ENCODE measurements around the gene PITPNM1. TPM values are rescaled to one million over a fixed set of nuclear protein-coding genes. Genes with fewer than 3 reads are reported as not detected.

PITPNM1 gene
- total RNA-seq, 1 experiment from 2014 or later: 79.8 TPM

DNA sequence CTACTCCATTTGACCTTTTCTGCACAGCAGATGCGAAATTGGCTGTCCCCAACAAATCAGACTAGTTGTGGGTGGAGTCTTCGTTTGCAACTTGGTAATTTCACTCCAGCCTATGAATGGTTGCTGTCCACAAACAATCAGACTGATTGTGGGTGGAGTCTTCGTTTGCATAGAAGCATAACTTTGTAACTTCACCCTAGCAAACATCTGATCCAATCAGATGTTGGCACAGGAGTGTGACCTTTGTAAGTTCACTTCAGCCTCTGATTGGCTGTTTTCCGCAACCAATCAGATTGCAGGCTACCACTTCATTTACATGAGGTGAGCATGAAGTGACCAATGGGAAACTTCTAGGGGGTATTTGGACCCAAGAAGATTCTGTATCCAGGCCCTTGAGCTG is 34.4 kb upstream of the PITPNM1 start:
- H4K20me1 ChIP-seq (ENCODE audit: low read length): no peaks in the 10 kb centered on the region
- POLR2A ChIA-PET (ENCODE audit: unreplicated experiment): no interaction called here
- H3K9me2 ChIP-seq (replicated peaks; ENCODE audit: low read length): no peaks in the 10 kb centered on the region
- no peak overlapping the region for H3K4me3 ChIP-seq (ENCODE audit: low read length)
- H3F3A ChIP-seq (ENCODE audit: low read length, unreplicated experiment): no peaks in the 10 kb centered on the region
- ATAC-seq (no peak), DNase-seq (no peak)
- no peaks in the 10 kb centered on the region for H3K36me3 ChIP-seq (ENCODE audit: low read depth, low read length)
- TF ChIP-seq, protein P1, sequence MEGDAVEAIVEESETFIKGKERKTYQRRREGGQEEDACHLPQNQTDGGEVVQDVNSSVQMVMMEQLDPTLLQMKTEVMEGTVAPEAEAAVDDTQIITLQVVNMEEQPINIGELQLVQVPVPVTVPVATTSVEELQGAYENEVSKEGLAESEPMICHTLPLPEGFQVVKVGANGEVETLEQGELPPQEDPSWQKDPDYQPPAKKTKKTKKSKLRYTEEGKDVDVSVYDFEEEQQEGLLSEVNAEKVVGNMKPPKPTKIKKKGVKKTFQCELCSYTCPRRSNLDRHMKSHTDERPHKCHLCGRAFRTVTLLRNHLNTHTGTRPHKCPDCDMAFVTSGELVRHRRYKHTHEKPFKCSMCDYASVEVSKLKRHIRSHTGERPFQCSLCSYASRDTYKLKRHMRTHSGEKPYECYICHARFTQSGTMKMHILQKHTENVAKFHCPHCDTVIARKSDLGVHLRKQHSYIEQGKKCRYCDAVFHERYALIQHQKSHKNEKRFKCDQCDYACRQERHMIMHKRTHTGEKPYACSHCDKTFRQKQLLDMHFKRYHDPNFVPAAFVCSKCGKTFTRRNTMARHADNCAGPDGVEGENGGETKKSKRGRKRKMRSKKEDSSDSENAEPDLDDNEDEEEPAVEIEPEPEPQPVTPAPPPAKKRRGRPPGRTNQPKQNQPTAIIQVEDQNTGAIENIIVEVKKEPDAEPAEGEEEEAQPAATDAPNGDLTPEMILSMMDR (conservative IDR thresholded peaks at IDR 0.05; ENCODE audit: low read depth, low read length): no peak
- TF ChIP-seq EZH2phosphoT487 (IDR thresholded peaks at IDR 0.05; ENCODE audit: borderline replicate concordance, low read length): no peak
- TF ChIP-seq EZH2 (IDR thresholded peaks at IDR 0.05; ENCODE audit: low read length, unreplicated experiment): no peak
- no peak overlapping the region for H2AFZ ChIP-seq (ENCODE audit: low read length)
- CTCF ChIA-PET: no interaction called here
- no peak overlapping the region for H3K4me2 ChIP-seq (ENCODE audit: low read length)
- peaks cover 9% of the 10 kb centered on the region for H3K9me3 ChIP-seq (ENCODE audit: low read length)
- no peaks in the 10 kb centered on the region for H3K27me3 ChIP-seq (ENCODE audit: low read length)
- H3K4me1 ChIP-seq (ENCODE audit: insufficient read depth, low read length): no peaks in the 10 kb centered on the region
- no peaks in the 10 kb centered on the region for H3K79me2 ChIP-seq (ENCODE audit: low read length)
- no TSS peak for BruUV-seq (replicated peaks)
- H3K27ac ChIP-seq (ENCODE audit: low read length): no peak overlapping the region
- intact Hi-C loops (cut with micrococcal nuclease): no loop called here
- no peak overlapping the region for H3K9ac ChIP-seq (ENCODE audit: low read length)

GRCh38 chr11:67538823-67539505 is 33.8 kb upstream of the PITPNM1 start:
- Histone ChIP-seq H2AFZ (ENCODE audit: low read length) (no peak overlapping the region), H3K79me2 (ENCODE audit: low read length) (no peaks in the 10 kb centered on the region), H4K20me1 (ENCODE audit: low read length) (no peaks in the 10 kb centered on the region), H3K27me3 (ENCODE audit: low read length) (no peaks in the 10 kb centered on the region), H3K9me2 (replicated peaks; ENCODE audit: low read length) (no peaks in the 10 kb centered on the region), H3K9ac (ENCODE audit: low read length) (no peak overlapping the region), H3K4me1 (ENCODE audit: insufficient read depth, low read length) (no peaks in the 10 kb centered on the region), H3K4me2 (ENCODE audit: low read length) (no peak overlapping the region), H3F3A (ENCODE audit: low read length, unreplicated experiment) (no peaks in the 10 kb centered on the region), H3K36me3 (ENCODE audit: low read depth, low read length) (no peaks in the 10 kb centered on the region; the same call in 1 of the 2 replicates), H3K4me3 (ENCODE audit: low read length) (no peak overlapping the region), H3K27ac (ENCODE audit: low read length) (no peak overlapping the region), H3K9me3 (ENCODE audit: low read length) (peaks cover 15% of the 10 kb centered on the region)
- ATAC-seq (no peak), DNase-seq (no peak)
- TF ChIP-seq EZH2 (IDR thresholded peaks at IDR 0.05; ENCODE audit: low read length, unreplicated experiment) (no peak), EZH2phosphoT487 (IDR thresholded peaks at IDR 0.05; ENCODE audit: borderline replicate concordance, low read length) (no peak)
- TF ChIP-seq, protein P1 (conservative IDR thresholded peaks at IDR 0.05; ENCODE audit: low read depth, low read length): no peak
- POLR2A ChIA-PET (ENCODE audit: unreplicated experiment): no interaction called here
- intact Hi-C loops (cut with micrococcal nuclease): no loop called here
- no TSS peak for BruUV-seq (replicated peaks)
- CTCF ChIA-PET: no interaction called here

- H3K9ac ChIP-seq (ENCODE audit: low read length): no peak overlapping the region
- ChIA-PET CTCF (no interaction called here), POLR2A (ENCODE audit: unreplicated experiment) (no interaction called here)
- no peaks in the 10 kb centered on the region for H3K4me1 ChIP-seq (ENCODE audit: insufficient read depth, low read length)
- no peaks in the 10 kb centered on the region for H3K9me2 ChIP-seq (replicated peaks; ENCODE audit: low read length)
- H3K4me2 ChIP-seq (ENCODE audit: low read length): no peak overlapping the region
- no peaks in the 10 kb centered on the region; the same call in 1 of the 2 replicates for H3K36me3 ChIP-seq (ENCODE audit: low read depth, low read length)
- H3K4me3 ChIP-seq (ENCODE audit: low read length): no peak overlapping the region
- no peak for TF ChIP-seq EZH2phosphoT487 (IDR thresholded peaks at IDR 0.05; ENCODE audit: borderline replicate concordance, low read length)
- TF ChIP-seq, protein P1 (conservative IDR thresholded peaks at IDR 0.05; ENCODE audit: low read depth, low read length): no peak
- TF ChIP-seq EZH2 (IDR thresholded peaks at IDR 0.05; ENCODE audit: low read length, unreplicated experiment): no peak
- H3K27ac ChIP-seq (ENCODE audit: low read length): no peak overlapping the region
- H3K27me3 ChIP-seq (ENCODE audit: low read length): no peaks in the 10 kb centered on the region
- peaks cover 22% of the 10 kb centered on the region for H3K9me3 ChIP-seq (ENCODE audit: low read length)
- no peaks in the 10 kb centered on the region for H3K79me2 ChIP-seq (ENCODE audit: low read length)
- no TSS peak for BruUV-seq (replicated peaks)
- ATAC-seq: no peak
- no peak for DNase-seq
- no peaks in the 10 kb centered on the region for H4K20me1 ChIP-seq (ENCODE audit: low read length)
- H2AFZ ChIP-seq (ENCODE audit: low read length): no peak overlapping the region
- H3F3A ChIP-seq (ENCODE audit: low read length, unreplicated experiment): no peaks in the 10 kb centered on the region
- intact Hi-C loops (cut with micrococcal nuclease): no loop called here
Measured at GRCh38 chr11:67538306-67538705, 33.1 kb upstream of the PITPNM1 start.
